SJCRH30 (cell line): Measurements from ENCODE around the gene FAM193A. TPM values are rescaled to one million over a fixed set of nuclear protein-coding genes. Genes with fewer than 3 reads are reported as not detected.

Experiments
- DNase-seq, 2 experiments: peaks; one replicate each; pipeline ENCODE4 v3.0.0-alpha.2; 2015 to 2020
- H3K27ac ChIP-seq: fragments of 250-450 bp; sonication (Bioruptor Pico); 2 replicates; pipeline ENCODE4 v1.5.1; 2020; ENCODE audit warnings: mild to moderate bottlenecking, moderate library complexity
- H3K27me3 ChIP-seq: fragments of 250-450 bp; sonication (Bioruptor Pico); 2 replicates; pipeline ENCODE4 v1.5.1; 2020; ENCODE audit warnings: mild to moderate bottlenecking, moderate library complexity
- H3K36me3 ChIP-seq: fragments of 250-450 bp; sonication (Bioruptor Pico); 2 replicates; pipeline ENCODE4 v1.5.1; 2020; ENCODE audit warnings: mild to moderate bottlenecking, moderate library complexity
- H3K4me1 ChIP-seq: fragments of 250-450 bp; sonication (Bioruptor Pico); 2 replicates; pipeline ENCODE4 v1.5.1; 2020; ENCODE audit warnings: mild to moderate bottlenecking, moderate library complexity
- H3K4me3 ChIP-seq: fragments of 250-450 bp; sonication (Bioruptor Pico); 2 replicates; pipeline ENCODE4 v1.5.1; 2020; ENCODE audit warnings: mild to moderate bottlenecking, moderate library complexity
- H3K9me3 ChIP-seq: fragments of 250-450 bp; sonication (Bioruptor Pico); replicated peaks from 2 replicates; pipeline ENCODE4 v1.5.1; 2020; ENCODE audit warnings: mild to moderate bottlenecking, moderate library complexity
- total RNA-seq: library from RNA; depleted of rRNA; stranded (reverse); fragments of >200 nt; shearing (Covaris generic); gene quantifications from 2 replicates; pipeline ENCODE4 v1.2.3, GENCODE V29; 2014

FAM193A gene
- total RNA-seq, 1 experiment from 2014 or later: 20.4 TPM

DNA sequence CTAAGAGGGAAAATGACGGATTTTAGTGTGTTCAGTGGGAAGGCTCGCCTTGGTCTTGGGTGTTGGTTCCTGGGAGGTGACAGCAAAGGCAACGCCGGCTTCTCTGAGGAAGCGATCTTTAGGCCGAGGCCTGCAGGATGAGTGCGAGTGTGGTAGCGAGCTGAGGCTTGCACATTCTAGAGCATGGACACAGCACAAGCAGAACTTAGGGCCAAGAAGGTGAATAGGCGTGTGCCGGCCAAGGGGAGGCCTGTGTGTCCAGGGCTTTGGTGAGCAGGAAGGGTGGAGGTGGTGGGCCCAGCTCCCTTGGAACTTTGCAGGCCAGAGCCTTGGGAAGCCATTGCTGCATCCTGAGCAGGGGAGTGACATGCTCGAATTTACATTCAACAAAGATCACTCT, 151.8 kb downstream of the FAM193A start:
- H3K4me3 ChIP-seq: no peak overlapping the region
- H3K27ac ChIP-seq: no peak overlapping the region
- no peaks in the 10 kb centered on the region for H3K9me3 ChIP-seq
- no peak for DNase-seq
- peaks cover 53% of the 10 kb centered on the region for H3K36me3 ChIP-seq
- H3K27me3 ChIP-seq: no peaks in the 10 kb centered on the region
- H3K4me1 ChIP-seq: no peaks in the 10 kb centered on the region

DNA sequence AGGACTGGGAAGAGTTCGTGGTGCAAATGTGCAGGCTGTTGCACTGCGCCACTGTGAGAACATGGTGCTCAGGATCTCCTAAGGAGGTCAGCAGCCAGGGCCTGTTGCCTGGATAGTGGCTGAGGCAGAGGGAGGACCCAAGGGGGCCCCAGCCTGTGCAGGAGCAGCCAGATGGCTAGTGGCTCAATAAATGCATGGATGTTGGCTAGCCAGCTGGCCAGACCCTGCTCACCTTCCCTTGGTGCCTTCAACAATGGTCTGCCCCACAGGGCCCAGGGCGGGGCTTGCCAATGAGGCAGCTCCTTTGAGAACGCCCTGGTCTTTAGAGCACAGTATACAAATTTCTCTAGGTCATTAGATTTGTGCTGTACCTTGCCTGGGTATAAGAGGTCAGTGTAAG, 152.2 kb downstream of the FAM193A start:
- no peaks in the 10 kb centered on the region for H3K9me3 ChIP-seq
- no peaks in the 10 kb centered on the region for H3K4me1 ChIP-seq
- no peaks in the 10 kb centered on the region for H3K27me3 ChIP-seq
- peaks cover 54% of the 10 kb centered on the region for H3K36me3 ChIP-seq
- no peak overlapping the region for H3K4me3 ChIP-seq
- H3K27ac ChIP-seq: no peak overlapping the region
- DNase-seq: no peak

DNA sequence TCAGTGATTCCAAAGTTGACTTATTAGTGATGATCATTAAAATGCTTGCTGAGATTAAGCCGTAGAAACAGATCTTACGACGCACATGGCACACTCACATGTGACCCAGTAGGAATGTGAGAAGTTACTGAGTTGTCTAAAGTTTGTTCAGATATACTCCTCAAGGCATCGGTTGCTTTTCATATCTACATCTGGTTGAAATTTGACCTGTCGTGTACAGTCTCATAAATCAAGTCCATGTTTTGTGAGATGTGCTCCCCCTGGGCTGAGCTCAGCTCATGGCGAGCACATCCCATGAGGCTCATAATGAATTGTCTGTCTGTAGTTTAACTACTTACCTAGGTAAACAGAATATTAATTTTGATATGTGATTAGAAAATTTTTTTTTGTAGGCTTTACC, 152.7 kb downstream of the FAM193A start:
- H3K36me3 ChIP-seq: peaks cover 55% of the 10 kb centered on the region
- H3K9me3 ChIP-seq: no peaks in the 10 kb centered on the region
- no peak overlapping the region for H3K27ac ChIP-seq
- no peak for DNase-seq
- no peaks in the 10 kb centered on the region for H3K27me3 ChIP-seq
- H3K4me3 ChIP-seq: no peak overlapping the region
- H3K4me1 ChIP-seq: no peaks in the 10 kb centered on the region

DNA sequence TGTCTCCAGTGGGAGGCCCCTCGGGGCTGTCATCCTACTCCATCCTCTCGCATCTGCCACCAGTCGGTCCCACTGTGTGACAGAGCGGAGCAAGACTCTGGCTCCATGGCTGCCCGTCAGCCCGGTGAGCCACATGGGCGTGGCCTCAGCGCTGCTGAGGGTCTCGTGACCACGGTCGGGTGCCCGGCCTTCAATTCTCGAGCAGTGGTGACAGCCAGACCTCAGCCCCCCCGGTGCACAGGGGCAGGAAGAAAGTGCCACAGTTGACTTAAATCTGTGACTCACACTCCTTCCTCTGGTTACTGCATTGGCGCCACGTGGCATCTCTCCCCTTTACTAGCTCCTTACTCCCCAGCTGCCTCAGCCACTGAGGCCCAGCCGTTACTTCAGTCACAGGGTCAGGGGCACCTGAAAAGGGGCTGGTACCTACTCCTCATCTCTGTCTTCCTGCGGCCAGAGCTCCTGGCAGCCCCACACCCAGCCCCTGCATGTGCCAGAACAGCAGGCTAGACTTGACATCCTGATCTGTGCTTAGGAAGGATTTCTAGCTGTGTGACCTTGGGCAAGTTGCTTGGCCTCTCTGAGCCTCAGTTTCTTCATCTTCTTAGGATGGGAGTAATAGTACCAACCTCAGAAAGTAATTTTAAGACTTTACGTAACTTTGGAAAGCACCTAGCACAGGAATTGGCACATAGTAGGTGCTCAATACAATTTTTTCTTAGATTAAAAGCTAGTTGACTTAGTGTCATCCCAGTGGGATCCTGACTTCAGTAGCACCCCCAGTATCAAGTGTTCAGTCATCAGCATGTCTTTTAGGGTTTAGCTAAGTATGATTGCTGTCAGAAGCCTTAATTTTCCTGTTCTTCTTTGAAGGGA, 153.6 kb downstream of the FAM193A start:
- Histone ChIP-seq H3K4me3 (no peak overlapping the region), H3K9me3 (no peaks in the 10 kb centered on the region), H3K36me3 (peaks cover 52% of the 10 kb centered on the region), H3K27me3 (no peaks in the 10 kb centered on the region), H3K27ac (no peak overlapping the region), H3K4me1 (no peaks in the 10 kb centered on the region)
- DNase-seq: no peak

DNA sequence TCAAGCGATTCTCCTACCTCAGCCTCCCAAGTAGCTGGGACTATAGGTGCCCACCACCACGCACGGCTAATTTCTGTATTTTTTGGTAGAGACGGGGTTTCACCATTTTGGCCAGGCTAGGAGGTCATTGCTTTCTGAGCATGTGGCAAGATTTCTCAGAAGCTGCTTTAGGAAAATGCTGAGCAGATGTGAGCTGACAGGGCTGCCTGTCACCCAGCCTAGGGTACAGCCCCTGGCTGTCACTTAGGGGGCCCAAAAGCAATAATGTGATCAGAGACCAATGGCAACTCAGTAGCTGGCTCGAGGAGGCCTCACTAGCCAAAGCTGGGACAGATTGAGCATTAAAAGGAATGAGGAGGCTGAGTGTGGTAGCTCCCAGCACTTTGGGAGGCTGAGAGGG, 154.9 kb downstream of the FAM193A start:
- Histone ChIP-seq H3K9me3 (no peaks in the 10 kb centered on the region), H3K27me3 (no peaks in the 10 kb centered on the region), H3K4me1 (no peaks in the 10 kb centered on the region), H3K27ac (no peak overlapping the region), H3K36me3 (peaks cover 53% of the 10 kb centered on the region), H3K4me3 (no peak overlapping the region)
- no peak for DNase-seq

DNA sequence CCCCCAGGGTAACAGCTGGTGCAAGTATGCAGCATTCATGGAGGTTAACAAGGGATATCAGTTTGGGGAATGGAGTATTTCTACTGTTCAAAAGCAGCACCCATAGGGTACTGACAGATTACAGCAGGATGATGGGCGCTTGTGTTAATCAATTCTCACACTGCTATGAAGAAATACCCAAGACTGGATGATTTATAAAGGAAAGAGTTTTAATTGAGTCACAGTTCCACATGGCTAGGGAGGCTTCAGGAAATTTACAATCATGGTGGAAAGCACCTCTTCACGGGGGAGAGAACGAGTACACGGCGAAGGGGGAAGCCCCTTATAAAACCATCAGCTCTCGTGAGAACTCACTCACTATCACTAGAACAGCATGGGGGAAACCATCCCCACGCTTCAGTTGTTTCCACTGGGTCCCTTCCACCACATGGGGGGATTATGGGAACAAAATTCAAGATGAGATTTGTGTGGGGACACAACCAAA, 155.5 kb downstream of the FAM193A start:
- Histone ChIP-seq H3K4me1 (no peaks in the 10 kb centered on the region), H3K4me3 (no peak overlapping the region), H3K9me3 (no peaks in the 10 kb centered on the region), H3K36me3 (peaks cover 60% of the 10 kb centered on the region), H3K27me3 (no peaks in the 10 kb centered on the region), H3K27ac (no peak overlapping the region)
- peak in 1 of 2 experiments; percentile 23 for DNase-seq

DNA sequence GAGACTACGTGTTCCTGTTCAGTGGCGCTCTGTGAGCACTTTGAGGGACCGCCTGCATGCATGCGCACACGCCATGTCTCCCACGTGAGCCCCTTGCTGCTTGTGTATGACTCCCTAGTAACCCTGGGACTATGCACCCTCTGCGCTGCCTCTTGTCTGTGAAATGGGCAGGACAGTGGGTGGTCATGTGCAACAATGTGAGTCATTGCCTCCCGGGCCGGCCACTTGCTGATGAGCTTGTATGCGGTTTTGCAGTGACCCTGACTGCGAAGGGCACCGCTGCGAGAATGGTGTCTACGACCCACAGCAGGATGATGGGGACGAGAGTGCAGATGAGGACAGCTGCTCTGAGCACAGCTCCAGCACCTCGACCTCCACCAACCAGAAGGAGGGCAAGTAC, 158.2 kb downstream of the FAM193A start:
- no peaks in the 10 kb centered on the region for H3K4me1 ChIP-seq
- H3K9me3 ChIP-seq: no peaks in the 10 kb centered on the region
- no peak overlapping the region for H3K4me3 ChIP-seq
- DNase-seq: no peak
- H3K27me3 ChIP-seq: no peaks in the 10 kb centered on the region
- H3K27ac ChIP-seq: no peak overlapping the region
- H3K36me3 ChIP-seq: peaks cover 69% of the 10 kb centered on the region

DNA sequence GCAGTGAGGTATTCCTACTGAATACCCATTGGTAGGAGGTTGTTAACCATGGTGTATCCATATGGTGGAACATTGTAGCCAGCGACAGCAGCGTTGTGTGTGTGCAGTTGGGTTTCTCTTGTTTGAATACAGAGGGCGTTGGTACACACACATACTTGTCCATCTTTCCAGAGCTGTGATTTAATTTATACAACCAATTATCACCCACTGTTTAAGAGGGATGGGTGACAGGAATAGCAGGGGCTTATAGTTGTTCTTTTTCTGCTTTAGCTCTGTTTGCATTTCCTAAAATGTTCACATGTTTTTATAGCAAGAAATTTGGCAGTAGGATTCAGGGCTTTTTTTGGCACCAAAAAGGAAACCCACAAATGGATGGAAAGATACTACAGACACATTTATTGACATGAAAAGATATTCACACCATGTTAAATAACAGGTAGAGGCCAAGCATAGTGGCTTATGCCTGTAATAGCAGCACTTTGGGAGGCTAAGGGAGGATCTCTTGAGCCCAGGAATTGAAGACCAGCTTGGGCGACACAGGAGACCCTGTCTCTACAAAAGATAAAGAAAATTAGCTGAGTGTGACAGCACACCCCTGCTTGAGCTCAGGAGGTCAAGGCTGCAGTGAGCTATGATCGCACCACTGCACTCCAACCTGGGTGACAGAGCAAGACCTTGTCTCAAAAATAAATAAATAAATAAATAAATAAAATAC, 159.1 kb downstream of the FAM193A start:
- no peaks in the 10 kb centered on the region for H3K4me1 ChIP-seq
- no peak overlapping the region for H3K27ac ChIP-seq
- H3K27me3 ChIP-seq: no peaks in the 10 kb centered on the region
- peaks cover 70% of the 10 kb centered on the region for H3K36me3 ChIP-seq
- no peaks in the 10 kb centered on the region for H3K9me3 ChIP-seq
- no peak overlapping the region for H3K4me3 ChIP-seq
- no peak for DNase-seq

DNA sequence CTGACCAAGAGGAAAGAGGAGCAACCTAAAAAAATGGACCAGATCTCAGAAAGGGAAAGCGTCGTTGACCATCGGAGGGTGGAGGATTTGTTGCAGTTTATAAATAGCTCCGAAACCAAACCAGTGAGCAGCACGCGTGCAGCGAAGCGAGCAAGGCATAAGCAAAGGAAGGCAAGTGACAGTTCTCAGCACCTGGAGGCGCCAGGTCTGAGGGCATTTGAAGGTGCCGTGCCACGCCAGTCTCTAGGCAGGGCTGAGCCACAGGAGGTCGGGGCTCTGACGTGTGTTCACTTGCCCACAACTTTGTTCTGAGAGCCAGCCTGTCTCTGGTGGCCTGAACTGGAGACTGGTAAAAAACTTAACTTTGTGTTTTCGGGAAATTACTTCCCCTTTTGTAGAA, 160.0 kb downstream of the FAM193A start:
- DNase-seq: no peak
- H3K27ac ChIP-seq: no peak overlapping the region
- no peak overlapping the region for H3K4me3 ChIP-seq
- H3K4me1 ChIP-seq: no peaks in the 10 kb centered on the region
- H3K9me3 ChIP-seq: no peaks in the 10 kb centered on the region
- H3K27me3 ChIP-seq: no peaks in the 10 kb centered on the region
- H3K36me3 ChIP-seq: peaks cover 68% of the 10 kb centered on the region

DNA sequence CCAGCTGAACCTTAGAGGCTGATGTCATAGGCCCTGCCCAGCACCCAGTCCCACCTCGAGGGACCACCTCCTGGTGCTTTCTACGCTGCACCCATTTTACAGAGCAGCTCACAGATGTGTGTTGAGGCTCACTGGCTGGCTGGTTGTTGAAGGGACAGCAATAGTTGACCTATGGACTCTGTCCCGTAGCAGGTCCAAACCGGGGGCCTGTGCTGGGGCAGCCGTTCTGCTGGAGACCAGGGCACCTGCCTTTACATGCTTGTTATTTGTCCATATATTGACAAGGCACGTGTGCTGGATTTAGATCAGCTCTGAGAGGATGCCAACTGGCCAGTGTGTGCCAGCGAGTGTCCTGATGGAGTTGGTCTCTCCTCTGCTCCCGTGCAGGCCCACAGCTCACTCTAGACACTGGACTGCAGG, 161.6 kb downstream of the FAM193A start:
- Histone ChIP-seq H3K27me3 (no peaks in the 10 kb centered on the region), H3K4me3 (no peak overlapping the region), H3K27ac (no peak overlapping the region), H3K9me3 (no peaks in the 10 kb centered on the region), H3K36me3 (peaks cover 76% of the 10 kb centered on the region), H3K4me1 (no peaks in the 10 kb centered on the region)
- no peak for DNase-seq

DNA sequence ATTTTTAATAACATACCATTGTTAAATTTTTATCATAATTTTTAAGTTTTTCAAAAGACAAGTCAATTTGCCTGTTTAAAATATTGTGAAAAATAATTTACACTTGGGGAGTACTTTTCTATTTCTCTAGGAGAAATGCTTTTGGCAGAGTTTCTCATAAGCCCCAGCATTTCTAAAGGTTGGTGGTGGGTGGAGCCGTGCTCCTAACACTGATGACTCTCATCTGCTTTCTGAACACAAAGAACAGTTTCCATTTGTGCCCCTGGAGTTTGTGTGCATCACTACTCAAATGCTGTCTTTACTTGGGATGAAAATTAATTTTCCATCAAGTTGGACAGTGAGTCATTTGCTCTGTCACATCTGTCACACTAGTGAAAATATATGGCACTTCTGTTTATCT, 162.1 kb downstream of the FAM193A start:
- H3K4me3 ChIP-seq: no peak overlapping the region
- no peaks in the 10 kb centered on the region for H3K27me3 ChIP-seq
- H3K4me1 ChIP-seq: no peaks in the 10 kb centered on the region
- no peak overlapping the region for H3K27ac ChIP-seq
- no peak for DNase-seq
- H3K9me3 ChIP-seq: no peaks in the 10 kb centered on the region
- peaks cover 74% of the 10 kb centered on the region for H3K36me3 ChIP-seq

DNA sequence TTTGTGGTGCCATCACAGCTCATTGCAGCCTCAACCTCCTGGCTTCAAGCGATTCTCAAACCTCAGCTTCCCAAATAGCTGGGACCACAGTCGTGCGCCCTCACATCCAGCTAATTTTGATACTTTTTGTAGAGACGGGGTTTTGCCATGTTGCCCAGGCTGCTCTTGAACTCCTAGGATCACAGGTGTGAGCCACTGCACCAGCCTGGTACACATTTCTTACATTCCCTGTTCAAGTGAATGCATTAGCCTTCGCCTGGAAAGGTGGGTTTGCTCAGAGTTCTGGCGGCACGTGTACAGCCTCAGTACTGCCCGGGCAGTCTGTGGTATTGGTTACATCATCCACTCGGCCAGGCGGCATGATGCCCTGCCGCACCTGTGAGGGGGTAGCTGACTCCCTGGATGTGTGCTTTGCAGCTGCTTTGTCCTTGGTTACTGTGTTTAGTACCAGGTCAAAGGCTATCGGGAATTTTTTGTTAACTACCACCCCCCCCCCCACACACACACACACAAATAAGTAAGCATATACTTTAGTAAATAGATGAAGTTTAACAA, 162.6 kb downstream of the FAM193A start:
- no peak overlapping the region for H3K27ac ChIP-seq
- H3K36me3 ChIP-seq: peaks cover 73% of the 10 kb centered on the region
- no peak overlapping the region for H3K4me3 ChIP-seq
- no peak for DNase-seq
- no peaks in the 10 kb centered on the region for H3K27me3 ChIP-seq
- H3K4me1 ChIP-seq: no peaks in the 10 kb centered on the region
- H3K9me3 ChIP-seq: no peaks in the 10 kb centered on the region

DNA sequence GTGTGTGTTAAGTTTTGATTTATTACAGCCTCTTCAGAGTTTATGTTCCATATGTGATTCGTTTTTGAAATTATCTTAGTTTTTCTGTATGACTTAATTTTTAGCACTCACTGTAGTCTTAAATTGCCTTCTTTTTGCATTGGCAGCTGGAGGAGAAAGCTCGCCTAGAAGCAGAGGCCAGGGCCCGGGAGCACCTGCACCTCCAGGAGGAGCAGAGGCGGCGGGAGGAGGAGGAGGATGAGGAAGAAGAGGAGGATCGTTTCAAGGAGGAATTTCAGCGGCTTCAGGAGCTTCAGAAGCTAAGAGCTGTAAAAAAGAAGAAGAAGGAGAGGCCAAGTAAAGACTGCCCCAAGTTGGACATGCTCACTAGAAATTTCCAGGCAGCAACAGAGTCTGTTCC, 163.1 kb downstream of the FAM193A start:
- no peak overlapping the region for H3K4me3 ChIP-seq
- no peak overlapping the region for H3K27ac ChIP-seq
- H3K36me3 ChIP-seq: peaks cover 76% of the 10 kb centered on the region
- H3K27me3 ChIP-seq: no peaks in the 10 kb centered on the region
- no peaks in the 10 kb centered on the region for H3K9me3 ChIP-seq
- no peak for DNase-seq
- H3K4me1 ChIP-seq: no peaks in the 10 kb centered on the region

DNA sequence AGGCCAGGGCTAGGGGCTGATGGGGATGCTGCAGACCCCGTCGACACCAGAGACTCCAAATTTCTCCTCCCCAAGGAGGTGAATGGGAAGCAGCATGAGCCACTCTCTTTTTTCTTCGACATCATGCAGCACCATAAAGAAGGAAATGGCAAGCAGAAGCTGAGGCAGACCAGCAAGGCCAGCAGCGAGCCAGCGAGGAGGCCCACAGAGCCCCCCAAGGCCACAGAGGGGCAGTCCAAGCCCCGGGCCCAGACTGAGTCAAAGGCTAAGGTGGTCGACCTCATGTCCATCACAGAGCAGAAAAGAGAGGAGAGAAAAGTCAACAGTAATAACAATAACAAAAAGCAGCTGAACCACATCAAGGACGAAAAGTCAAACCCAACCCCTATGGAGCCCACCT, 163.6 kb downstream of the FAM193A start:
- Histone ChIP-seq H3K4me3 (no peak overlapping the region), H3K9me3 (no peaks in the 10 kb centered on the region), H3K4me1 (no peaks in the 10 kb centered on the region), H3K36me3 (peaks cover 75% of the 10 kb centered on the region), H3K27me3 (no peaks in the 10 kb centered on the region), H3K27ac (no peak overlapping the region)
- DNase-seq: no peak

DNA sequence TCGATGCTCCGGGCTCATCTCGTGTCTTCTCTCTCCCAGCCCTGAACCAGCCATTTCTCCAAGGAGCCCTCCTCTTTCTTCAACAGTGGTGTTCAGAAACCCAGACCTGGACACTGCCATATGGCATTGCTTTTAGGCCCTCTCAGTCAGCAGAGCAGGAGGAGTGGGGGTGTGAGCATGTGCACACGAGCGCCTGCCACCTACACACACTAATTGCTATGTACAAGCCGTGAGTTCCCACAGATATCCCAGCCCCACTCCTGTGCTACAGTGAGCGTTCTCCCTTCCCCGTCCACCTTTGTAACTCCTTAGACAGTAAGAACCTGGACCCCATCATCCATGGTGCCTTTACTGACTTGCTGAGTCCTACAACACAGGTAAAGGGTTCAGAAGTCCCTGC, 165.9 kb downstream of the FAM193A start:
- no peak overlapping the region for H3K27ac ChIP-seq
- peaks cover 68% of the 10 kb centered on the region for H3K36me3 ChIP-seq
- DNase-seq: no peak
- H3K9me3 ChIP-seq: no peaks in the 10 kb centered on the region
- H3K27me3 ChIP-seq: no peaks in the 10 kb centered on the region
- H3K4me3 ChIP-seq: no peak overlapping the region
- no peaks in the 10 kb centered on the region for H3K4me1 ChIP-seq
